Myocyte (in vitro differentiated cells): ENCODE measurements around the gene MTF1. TPM values are rescaled to one million over a fixed set of nuclear protein-coding genes. Genes with fewer than 3 reads are reported as not detected.
"Not testable (repeated sequence)": the region's sequence is repeated elsewhere in the genome, so short reads cannot be mapped to it uniquely, and the experiment has no call there.

Source experiments
- DNase-seq: peaks from one replicate; pipeline ENCODE4 v3.0.0-alpha.2; 2012; ENCODE audit warnings: low read depth
- polyA plus RNA-seq: library from polyadenylated mRNA; unstranded; fragments of >200 nt; gene quantifications from one replicate; pipeline ENCODE4 v1.2.1, GENCODE V29; 2012; ENCODE audit warnings: missing spikeins
- total RNA-seq: library from RNA; depleted of rRNA; stranded (reverse); fragments of >200 nt; gene quantifications from 2 replicates; pipeline ENCODE4 v1.2.3, GENCODE V29; 2014

The MTF1 gene
- total RNA-seq: 2.1 and 2.3 TPM in 2 replicates
- 5.0 TPM for polyA plus RNA-seq

- peak; percentile 99 for DNase-seq
Observed at GRCh38 chr1:37859507-37860345, at the start of gene MTF1. MTF1 (minus strand) TSS chr1:37859592; CDS start chr1:37857658, 1,934 bp downstream.

GRCh38 chr1:37908531-37908930 lies 49.1 kb upstream of the MTF1 start:
- DNase-seq: peak; percentile 38

GRCh38 chr1:37907416-37908125 lies 48.2 kb upstream of the MTF1 start:
- DNase-seq: not testable (repeated sequence)

DNA sequence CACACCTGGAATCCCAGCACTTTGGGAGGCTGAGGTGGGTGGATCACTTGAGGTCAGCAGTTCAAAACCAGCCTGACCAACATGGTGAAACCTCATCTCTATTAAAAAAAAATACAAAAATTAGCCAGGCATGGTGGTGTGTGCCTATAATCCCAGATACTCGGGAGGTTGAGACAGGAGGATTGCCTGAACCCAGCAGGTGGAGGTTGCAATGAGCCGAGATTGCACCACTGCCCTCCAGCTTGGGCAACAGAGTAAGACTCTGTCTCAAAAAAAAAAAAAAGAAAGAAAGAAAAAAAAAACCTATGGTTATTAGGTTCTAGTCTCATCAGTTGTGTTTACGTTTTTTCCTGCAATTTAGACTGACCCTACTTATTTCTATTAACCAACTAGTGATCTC lies 47.2 kb upstream of the MTF1 start:
- not testable (repeated sequence) for DNase-seq

DNA sequence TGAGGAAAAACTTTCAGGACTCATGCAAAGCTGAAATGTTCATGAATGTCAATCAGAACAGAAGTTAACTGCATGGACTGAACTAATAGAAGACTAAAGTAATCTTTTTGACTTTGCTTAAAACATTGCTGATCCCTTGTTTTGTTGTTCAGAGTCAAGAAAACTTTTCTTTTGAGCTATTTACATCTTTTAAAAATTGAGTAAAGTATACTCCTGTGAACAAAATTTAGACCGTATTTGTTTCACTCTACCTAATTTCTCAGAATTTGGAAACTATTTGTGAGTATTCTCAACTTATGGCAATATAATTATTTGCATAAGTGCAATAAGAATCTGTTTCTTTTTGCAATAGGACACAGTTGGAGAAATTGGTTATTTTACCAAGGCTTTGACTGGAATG lies 46.3 kb upstream of the MTF1 start:
- no peak for DNase-seq

GRCh38 chr1:37903921-37904320 lies 44.5 kb upstream of the MTF1 start:
- DNase-seq: not testable (repeated sequence)

GRCh38 chr1:37902983-37903382 lies 43.6 kb upstream of the MTF1 start:
- no peak for DNase-seq

DNA sequence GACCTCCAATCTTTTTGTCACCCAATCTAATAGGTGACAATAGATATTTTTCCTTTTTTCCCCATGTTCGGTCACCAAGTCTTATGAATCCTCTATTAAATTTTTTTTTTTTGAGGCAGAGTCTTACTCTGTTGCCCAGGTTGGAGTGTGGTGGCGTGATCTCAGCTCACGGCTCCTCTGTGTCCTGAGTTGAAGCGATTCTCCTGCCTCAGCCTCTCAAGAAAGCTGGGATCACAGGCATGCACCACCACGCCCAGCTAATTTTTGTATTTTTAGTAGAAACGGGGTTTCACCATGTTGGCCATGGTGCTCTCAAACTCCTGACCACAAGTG lies 42.5 kb upstream of the MTF1 start:
- DNase-seq: no peak

- DNase-seq: no peak
Observed at GRCh38 chr1:37901191-37901892, 42.0 kb upstream of the MTF1 start.

- DNase-seq: not testable (repeated sequence)
Observed at GRCh38 chr1:37897563-37897962, 38.2 kb upstream of the MTF1 start.

DNA sequence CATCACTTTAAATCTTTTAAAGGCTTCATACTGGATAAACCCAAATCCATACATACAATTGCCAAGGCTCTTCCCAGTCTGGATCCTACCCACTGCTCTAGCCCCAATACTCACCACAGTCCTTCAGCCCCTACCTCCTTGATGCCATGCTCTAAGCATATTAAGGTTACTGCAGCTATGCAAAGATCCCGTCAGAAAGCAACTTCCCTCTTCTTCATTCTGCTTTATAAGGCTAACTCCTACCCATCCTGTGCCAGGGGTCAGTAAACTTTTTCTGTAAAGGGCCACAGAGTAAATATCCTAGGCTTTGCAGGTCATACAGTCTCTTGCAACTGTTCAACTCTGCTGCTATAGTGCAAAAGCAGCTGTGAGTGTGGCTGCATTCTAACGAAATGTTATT lies 34.3 kb upstream of the MTF1 start:
- DNase-seq: no peak

DNA sequence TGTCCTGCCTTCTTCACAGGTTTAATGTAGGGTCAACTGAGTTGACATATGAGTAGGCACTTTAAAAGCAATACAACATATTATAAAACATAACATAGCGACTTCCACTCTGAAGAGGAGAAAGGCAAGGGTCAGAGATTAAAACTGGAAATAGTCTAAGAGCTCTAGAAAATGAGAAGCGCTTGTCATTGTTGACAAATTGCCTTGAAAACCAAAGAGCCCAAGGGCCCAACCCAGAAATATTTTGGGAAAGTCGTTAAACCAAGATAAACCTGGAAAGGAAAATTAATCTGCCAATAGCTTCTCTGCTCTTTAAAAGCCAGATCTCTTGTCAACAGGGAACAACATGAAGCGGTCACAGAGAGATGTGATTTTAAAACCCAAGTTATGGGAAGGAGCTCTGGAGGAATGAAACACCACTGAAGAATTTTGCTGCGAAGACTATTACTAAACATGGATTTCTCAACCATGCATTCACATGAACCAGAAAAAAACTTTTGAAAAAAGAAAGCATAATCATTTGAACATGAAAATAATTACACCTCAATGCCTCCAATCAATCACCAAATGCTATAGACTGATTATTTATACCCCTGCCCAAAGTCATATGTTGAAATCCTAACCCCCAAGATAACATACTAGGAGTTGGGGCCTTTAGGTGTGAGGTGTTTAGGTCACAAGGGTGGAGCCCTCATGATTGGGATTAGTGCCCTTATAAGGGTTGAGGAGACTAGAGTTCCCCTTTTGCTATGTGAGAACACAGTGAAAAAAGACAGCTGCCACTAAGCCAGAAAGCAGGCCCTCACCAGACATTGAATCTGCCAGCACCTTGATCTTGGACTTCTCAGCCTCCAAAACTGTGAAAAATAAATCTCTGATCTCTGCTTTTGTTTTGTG lies 33.0 kb upstream of the MTF1 start:
- no peak for DNase-seq

- peak; percentile 35 for DNase-seq
Observed at GRCh38 chr1:37890378-37891014, 31.1 kb upstream of the MTF1 start.

DNA sequence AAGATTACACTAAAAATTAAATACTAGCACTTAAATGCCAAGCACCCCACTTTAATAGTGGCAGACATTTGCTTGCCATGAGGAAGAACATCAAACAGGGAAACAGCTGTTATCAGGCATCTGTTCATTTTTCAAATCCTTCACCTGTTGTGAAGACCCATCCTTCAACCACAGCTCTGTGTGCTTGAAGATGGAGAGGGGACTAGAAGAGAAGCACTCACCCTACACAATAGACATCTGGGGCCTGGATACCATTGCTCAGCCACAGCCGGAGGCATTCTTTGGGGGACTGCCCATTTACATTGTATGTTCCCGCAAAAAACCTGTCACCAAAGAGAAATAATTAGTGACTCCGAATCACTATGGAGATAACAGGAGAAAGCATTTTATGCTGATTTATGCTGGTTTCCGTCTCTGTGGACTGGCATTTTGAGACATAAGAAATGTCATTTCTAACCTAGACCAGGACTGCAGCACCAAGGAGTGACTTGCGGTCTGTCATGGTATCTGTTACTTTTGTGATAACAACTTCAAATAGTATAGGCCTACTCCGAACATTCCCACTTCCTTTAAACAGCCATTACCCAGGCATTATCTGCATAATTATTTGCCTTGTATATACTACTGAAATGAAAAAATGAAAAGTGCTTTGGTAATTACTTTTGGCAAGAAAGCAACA lies 28.8 kb upstream of the MTF1 start:
- peak; percentile 65 for DNase-seq

GRCh38 chr1:37884145-37884544 lies 24.8 kb upstream of the MTF1 start:
- no peak for DNase-seq

DNA sequence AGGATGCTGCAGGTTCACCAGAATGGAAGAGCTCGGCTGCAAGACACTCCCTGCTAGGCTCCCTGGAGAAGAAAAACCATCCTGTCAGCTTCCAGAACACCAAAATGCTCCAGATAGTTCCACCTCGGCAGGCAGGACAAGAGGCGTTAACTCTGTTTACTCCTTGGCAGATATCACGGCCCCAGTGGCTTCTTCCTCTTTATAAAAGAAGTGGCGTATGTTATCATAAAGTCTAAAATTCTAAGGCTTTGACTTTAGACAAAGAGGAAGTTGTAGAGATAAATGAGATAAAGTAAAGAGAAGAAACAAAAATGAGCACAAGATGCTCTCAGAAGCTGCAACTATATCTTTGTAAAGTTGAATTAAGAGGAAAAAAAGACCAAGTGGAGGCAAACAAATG lies 24.3 kb upstream of the MTF1 start:
- DNase-seq: no peak

DNA sequence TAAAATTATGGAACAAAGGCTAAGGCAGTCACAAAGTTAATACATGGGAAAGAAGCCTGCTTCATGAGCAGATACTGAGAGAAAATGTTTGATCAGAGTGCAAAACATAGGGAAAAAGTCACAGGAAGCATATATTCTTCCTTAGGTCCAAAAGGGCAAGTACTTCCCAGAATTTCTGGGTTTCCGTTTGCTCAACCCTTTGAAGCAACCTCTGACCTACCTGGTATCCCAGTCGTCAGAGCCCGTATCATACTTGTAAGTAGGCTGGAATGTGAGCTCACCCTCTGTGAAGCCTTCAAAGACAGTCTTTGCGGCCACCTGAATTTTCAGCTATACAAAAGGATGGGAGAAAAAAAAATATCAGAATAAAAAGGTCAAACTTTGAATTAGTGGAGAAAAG lies 20.5 kb upstream of the MTF1 start:
- no peak for DNase-seq

GRCh38 chr1:37878071-37878470 lies 18.7 kb upstream of the MTF1 start:
- DNase-seq: peak; percentile 18

GRCh38 chr1:37875833-37876232 lies 16.4 kb upstream of the MTF1 start:
- DNase-seq: no peak

DNA sequence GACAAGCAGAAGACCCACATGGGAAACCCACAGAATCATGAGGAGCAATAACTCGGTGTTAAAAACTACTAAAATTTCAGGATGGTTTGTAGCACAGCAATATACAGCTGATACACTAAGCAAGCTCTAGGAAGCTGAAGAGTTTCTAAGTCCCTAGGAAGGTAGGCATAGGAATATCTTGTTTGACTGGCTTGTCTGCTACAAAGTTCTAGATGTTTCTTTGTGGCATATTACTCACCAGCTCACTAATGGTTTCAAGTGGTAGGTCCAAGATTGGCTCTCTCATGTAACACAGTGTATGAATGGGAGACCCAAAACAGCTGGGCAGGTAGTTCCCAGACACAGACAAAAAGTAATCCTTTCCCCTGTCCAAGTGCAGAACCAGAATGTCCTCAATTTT lies 13.3 kb upstream of the MTF1 start:
- no peak for DNase-seq
